HEK293 (cell line): Measurements from ENCODE around the gene PI4KA.
A peak's percentile ranks its signal among the peaks of the same experiment; 100 is the strongest.

Experiments used
- CTCF ChIA-PET: fragments of 350-600 bp; formaldehyde crosslinking; extraction: SDS; loops from one replicate; lab custom pipeline; 2021; ENCODE audit warnings: antibody characterized with exemption; lab: Yijun Ruan, JAX
- POLR2A ChIA-PET: fragments of 300-600 bp; formaldehyde crosslinking; extraction: SDS; loops from one replicate; lab custom pipeline; 2020; ENCODE audit warnings: antibody characterized with exemption, inconsistent platforms; lab: Yijun Ruan, JAX
- H3K27ac ChIP-seq: fragments of 200-500 bp; sonication (Bioruptor generic); 2 replicates; pipeline ENCODE4 v1.5.1; 2014; ENCODE audit warnings: low read depth, low read length, control low read depth, inconsistent platforms; ENCODE audit errors: extremely low read depth
- H3K36me3 ChIP-seq, 2 experiments: fragments of 200-500 bp in 1 of 2; sonication (Bioruptor generic) in 1 of 2; 1 replicate in 1 of 2; 2 replicates in 1 of 2; pipeline ENCODE4 v1.5.1; 2014 to 2017; ENCODE audit warnings: inconsistent platforms in 2 of 2, low read length in 2 of 2; ENCODE audit not compliant: control insufficient read depth in 2 of 2, insufficient read depth in 1 of 2
- H3K4me1 ChIP-seq: fragments of 200-500 bp; sonication (Bioruptor generic); 2 replicates; pipeline ENCODE4 v1.5.1; 2014; ENCODE audit warnings: mild to moderate bottlenecking, low read length, inconsistent platforms; ENCODE audit not compliant: control insufficient read depth, insufficient read depth
- H3K4me3 ChIP-seq: 2 replicates; pipeline ENCODE4 v1.5.1; 2011; ENCODE audit warnings: low read depth, mild to moderate bottlenecking, control low read depth, low read length, moderate library complexity
- H3K9me3 ChIP-seq: fragments of 200-500 bp; sonication (Bioruptor generic); 2 replicates; pipeline ENCODE4 v1.5.1; 2014; ENCODE audit warnings: low read depth, low read length, inconsistent platforms; ENCODE audit not compliant: control insufficient read depth, insufficient read depth
- BCL11B ChIP-seq: fragments of 450-650 bp; formaldehyde crosslinking; IDR thresholded peaks from 2 replicates; pipeline ENCODE4 v1.5.1; 2016; ENCODE audit warnings: low read depth, missing biosample characterization, missing genetic modification characterization
- GLI2 ChIP-seq: fragments of 450-650 bp; formaldehyde crosslinking; IDR thresholded peaks from 2 replicates; pipeline ENCODE4; 2017; ENCODE audit warnings: missing biosample characterization, missing genetic modification characterization, low read depth, borderline replicate concordance
- HOXC10 ChIP-seq: sonication (generic); formaldehyde crosslinking; IDR thresholded peaks from 2 replicates; pipeline ENCODE4 v1.8.1; 2023; ENCODE audit warnings: mild to moderate bottlenecking, missing genetic modification reagents
- INSM2 ChIP-seq: fragments of 450-650 bp; formaldehyde crosslinking; IDR thresholded peaks from 2 replicates; pipeline ENCODE4 v1.5.1; 2016; ENCODE audit warnings: missing biosample characterization, missing genetic modification characterization
- KLF17 ChIP-seq: fragments of 450-650 bp; formaldehyde crosslinking; IDR thresholded peaks from 2 replicates; pipeline ENCODE4 v1.5.1; 2016; ENCODE audit warnings: missing biosample characterization, missing genetic modification characterization
- ZBTB1 ChIP-seq: fragments of 450-650 bp; formaldehyde crosslinking; IDR thresholded peaks from 2 replicates; pipeline ENCODE4 v1.5.1; 2016; ENCODE audit warnings: missing biosample characterization, missing genetic modification characterization
- ZFP37 ChIP-seq: fragments of 450-650 bp; formaldehyde crosslinking; IDR thresholded peaks from 2 replicates; pipeline ENCODE4 v1.5.1; 2016; ENCODE audit warnings: missing biosample characterization, missing genetic modification characterization
- ZNF140 ChIP-seq: fragments of 450-650 bp; formaldehyde crosslinking; IDR thresholded peaks from 2 replicates; pipeline ENCODE4 v1.5.1; 2016; ENCODE audit warnings: missing biosample characterization, missing genetic modification characterization
- ZNF175 ChIP-seq: fragments of 450-650 bp; formaldehyde crosslinking; IDR thresholded peaks from 2 replicates; pipeline ENCODE4 v1.5.1; 2016; ENCODE audit warnings: missing biosample characterization, missing genetic modification characterization
- ZNF26 ChIP-seq: fragments of 450-650 bp; formaldehyde crosslinking; IDR thresholded peaks from 2 replicates; pipeline ENCODE4 v1.5.1; 2016; ENCODE audit warnings: missing biosample characterization, missing genetic modification characterization
- ZNF274 ChIP-seq, 2 experiments: fragments of 200-500 bp in 1 of 2; fragments of 450-650 bp in 1 of 2; sonication (Bioruptor generic) in 1 of 2; formaldehyde crosslinking in 1 of 2; IDR thresholded peaks; 2 replicates each; pipeline versions ENCODE4 v1.5.1 to v1.6.1; 2014 to 2016; ENCODE audit warnings: borderline replicate concordance in 1 of 2, inconsistent platforms in 1 of 2, low read length in 1 of 2, missing biosample characterization in 1 of 2, missing genetic modification characterization in 1 of 2
- ZNF292 ChIP-seq: fragments of 450-650 bp; formaldehyde crosslinking; IDR thresholded peaks from 2 replicates; pipeline ENCODE4 v1.5.1; 2016; ENCODE audit warnings: low read depth, missing biosample characterization, missing genetic modification characterization, borderline replicate concordance
- ZNF510 ChIP-seq: fragments of 450-650 bp; formaldehyde crosslinking; IDR thresholded peaks from 2 replicates; pipeline ENCODE4 v1.5.1; 2018; ENCODE audit warnings: mild to moderate bottlenecking, missing genetic modification characterization, missing biosample characterization; ENCODE audit not compliant: insufficient replicate concordance
- ZNF529 ChIP-seq: fragments of 450-650 bp; formaldehyde crosslinking; IDR thresholded peaks from 2 replicates; pipeline ENCODE4 v1.5.1; 2017; ENCODE audit warnings: missing genetic modification characterization, missing biosample characterization; ENCODE audit not compliant: insufficient replicate concordance
- ZNF561 ChIP-seq: fragments of 450-650 bp; IDR thresholded peaks from 2 replicates; pipeline ENCODE4 v1.5.1; 2018; ENCODE audit warnings: missing biosample characterization, missing genetic modification characterization, borderline replicate concordance
- ZNF596 ChIP-seq: fragments of 450-650 bp; IDR thresholded peaks from 2 replicates; pipeline ENCODE4 v1.5.0; 2018; ENCODE audit warnings: missing biosample characterization, mild to moderate bottlenecking, missing genetic modification characterization, moderate library complexity
- ZNF610 ChIP-seq: fragments of 450-650 bp; formaldehyde crosslinking; IDR thresholded peaks from 2 replicates; pipeline ENCODE4 v1.5.1; 2016; ENCODE audit warnings: missing biosample characterization, missing genetic modification characterization, borderline replicate concordance
- ZNF624 ChIP-seq: fragments of 450-650 bp; formaldehyde crosslinking; IDR thresholded peaks from 2 replicates; pipeline ENCODE4 v1.5.1; 2017; ENCODE audit warnings: missing biosample characterization, missing genetic modification characterization
- ZNF747 ChIP-seq: fragments of 450-650 bp; formaldehyde crosslinking; IDR thresholded peaks from 2 replicates; pipeline ENCODE4 v1.5.1; 2016; ENCODE audit warnings: missing biosample characterization, missing genetic modification characterization
- ZNF776 ChIP-seq: fragments of 450-650 bp; formaldehyde crosslinking; IDR thresholded peaks from 2 replicates; pipeline ENCODE4 v1.5.0; 2017; ENCODE audit warnings: missing biosample characterization, missing genetic modification characterization, borderline replicate concordance
- ZNF785 ChIP-seq: fragments of 450-650 bp; formaldehyde crosslinking; IDR thresholded peaks from 2 replicates; pipeline ENCODE4 v1.5.1; 2016; ENCODE audit warnings: missing biosample characterization, missing genetic modification characterization
- ZNF830 ChIP-seq: fragments of 450-650 bp; IDR thresholded peaks from 2 replicates; pipeline ENCODE4 v1.5.0; 2018; ENCODE audit warnings: missing biosample characterization, missing genetic modification characterization, low read depth, mild to moderate bottlenecking, moderate library complexity
- ZNF837 ChIP-seq: fragments of 450-650 bp; formaldehyde crosslinking; IDR thresholded peaks from 2 replicates; pipeline ENCODE4 v1.5.1; 2016; ENCODE audit warnings: missing biosample characterization, missing genetic modification characterization

The PI4KA gene

GRCh38 chr22:20808844-20809243 lies 49.8 kb downstream of the PI4KA start (continued):
- no peak for TF ChIP-seq ZNF26 (tag by site-specific recombination)
- no peak for TF ChIP-seq ZNF610 (tag by site-specific recombination)
- TF ChIP-seq ZNF830 (tag by site-specific recombination), result no peak
- TF ChIP-seq GLI2 (tag by site-specific recombination), result no peak
- TF ChIP-seq ZNF175 (tag by site-specific recombination), result no peak
- TF ChIP-seq, all 188 proteins: peak for 0

GRCh38 chr22:20807315-20807752 lies 51.3 kb downstream of the PI4KA start:
- H3K36me3 ChIP-seq, result peaks cover 0 to 88% of the 10 kb centered on the region in 2 experiments; a peak in 2 of 3 replicates
- ChIA-PET POLR2A (no interaction called here), CTCF (no interaction called here)
- no peaks in the 10 kb centered on the region for H3K4me1 ChIP-seq
- H3K9me3 ChIP-seq, result no peaks in the 10 kb centered on the region
- H3K4me3 ChIP-seq, result no peak overlapping the region
- H3K27ac ChIP-seq, result no peak overlapping the region
- TF ChIP-seq ZNF140, result no peak
- peak; percentile 73; the same call in 1 of the 2 replicates for TF ChIP-seq ZFP37 (tag by site-specific recombination)

- ChIA-PET CTCF (interaction anchor here (0.6 to 1.2 kb wide), 7 partner anchors 8 to 80 kb away, joined by 3 to 4 read pairs (median 3); no protein-coding TSS in a partner anchor), POLR2A (interaction anchor here (0.9 kb wide), 1 partner anchor 176 kb away, joined by 3 read pairs; the partner anchor contains the start of gene LZTR1)
- TF ChIP-seq ZNF837 (tag by site-specific recombination) (no peak), ZNF776 (tag by site-specific recombination) (no peak), ZNF610 (tag by site-specific recombination) (no peak), ZNF785 (tag by site-specific recombination) (no peak), ZNF561 (tag by site-specific recombination) (no peak)
- H3K36me3 ChIP-seq, result peaks cover 7 to 92% of the 10 kb centered on the region in 2 experiments; a peak in 2 of 3 replicates
- H3K9me3 ChIP-seq, result no peaks in the 10 kb centered on the region
- no peaks in the 10 kb centered on the region for H3K4me1 ChIP-seq
- H3K27ac ChIP-seq, result no peak overlapping the region
- H3K4me3 ChIP-seq, result no peak overlapping the region
These were observed 52.6 kb downstream of the PI4KA start for GRCh38 chr22:20805972-20806471.

GRCh38 chr22:20804650-20805049 lies 54.0 kb downstream of the PI4KA start:
- no peak overlapping the region for H3K4me3 ChIP-seq
- TF ChIP-seq ZNF624 (tag by site-specific recombination) (no peak), KLF17 (tag by site-specific recombination) (no peak), ZNF292 (tag by site-specific recombination) (no peak), INSM2 (tag by site-specific recombination) (no peak), ZNF510 (tag by site-specific recombination) (no peak), HOXC10 (CRISPR knock-in tag) (no peak), ZBTB1 (no peak), ZNF529 (no peak), ZNF274 (IDR thresholded peaks at IDR 0.05; ENCODE audit: low read length) (no peak), ZNF274 (tag by site-specific recombination; IDR thresholded peaks at IDR 0.05; ENCODE audit: borderline replicate concordance) (no peak), ZNF747 (no peak), ZNF596 (tag by site-specific recombination) (no peak), BCL11B (tag by site-specific recombination) (no peak)

More at GRCh38 chr22:20804650-20805049, 54.0 kb downstream of the PI4KA start:
- H3K27ac ChIP-seq, result no peak overlapping the region
- no peaks in the 10 kb centered on the region for H3K4me1 ChIP-seq
- ChIA-PET POLR2A (interaction anchor here (0.6 to 1.7 kb wide), 3 partner anchors 143 to 198 kb away, joined by 3 to 4 read pairs (median 4); partner anchors contain the start of genes LZTR1 and THAP7), CTCF (interaction anchor here (0.6 to 2.4 kb wide), 17 partner anchors 9 to 196 kb away, joined by 3 to 23 read pairs (median 4); no protein-coding TSS in a partner anchor)
- H3K9me3 ChIP-seq, result no peaks in the 10 kb centered on the region
- H3K36me3 ChIP-seq, result peaks cover 9 to 89% of the 10 kb centered on the region in 2 experiments; a peak in 2 of 3 replicates
